IMR-90 (cell line): ENCODE results near the gene CABYR.

Source experiments
- BHLHE40 ChIP-seq: fragments of 150-350 bp; IDR thresholded peaks from 2 replicates; pipeline ENCODE4 v1.6.1; 2016; ENCODE audit warnings: mild to moderate bottlenecking, low read depth, low read length
- MAFK ChIP-seq: IDR thresholded peaks from 2 replicates; pipeline ENCODE4 v1.6.1; 2012; ENCODE audit warnings: low read depth, low read length, improper control_type of control experiment
- POLR2A ChIP-seq: IDR thresholded peaks from 2 replicates; pipeline ENCODE4 v1.6.1; 2012; ENCODE audit warnings: mild to moderate bottlenecking, low read depth, low read length
- TF ChIP-seq, protein P1 (sequence below): conservative IDR thresholded peaks from 2 replicates; pipeline ENCODE4 v1.5.1; 2012; ENCODE audit warnings: mild to moderate bottlenecking, low read depth, low read length, improper control_type of control experiment

DNA sequence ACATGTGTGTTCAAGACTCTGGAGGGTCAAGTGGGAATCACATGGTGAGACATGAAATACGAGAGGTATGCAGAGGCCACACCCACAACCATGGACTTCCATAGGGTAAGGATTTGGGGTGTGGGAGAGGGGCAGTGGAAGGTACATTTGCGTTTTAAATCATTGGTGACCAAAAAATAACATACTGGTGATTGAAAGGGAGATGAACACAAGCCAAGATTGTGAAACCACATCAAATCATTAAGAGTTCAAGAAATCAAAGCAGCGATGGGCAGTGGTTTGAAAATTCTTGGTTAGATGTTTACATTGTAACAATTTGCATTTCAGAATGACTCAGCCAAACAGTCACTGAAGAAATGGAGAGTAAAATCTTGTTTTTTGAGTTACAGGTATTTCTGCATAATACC lies 1.9 kb upstream of the CABYR start:
- TF ChIP-seq POLR2A (no peak), MAFK (no peak), BHLHE40 (no peak)
- TF ChIP-seq, protein P1, sequence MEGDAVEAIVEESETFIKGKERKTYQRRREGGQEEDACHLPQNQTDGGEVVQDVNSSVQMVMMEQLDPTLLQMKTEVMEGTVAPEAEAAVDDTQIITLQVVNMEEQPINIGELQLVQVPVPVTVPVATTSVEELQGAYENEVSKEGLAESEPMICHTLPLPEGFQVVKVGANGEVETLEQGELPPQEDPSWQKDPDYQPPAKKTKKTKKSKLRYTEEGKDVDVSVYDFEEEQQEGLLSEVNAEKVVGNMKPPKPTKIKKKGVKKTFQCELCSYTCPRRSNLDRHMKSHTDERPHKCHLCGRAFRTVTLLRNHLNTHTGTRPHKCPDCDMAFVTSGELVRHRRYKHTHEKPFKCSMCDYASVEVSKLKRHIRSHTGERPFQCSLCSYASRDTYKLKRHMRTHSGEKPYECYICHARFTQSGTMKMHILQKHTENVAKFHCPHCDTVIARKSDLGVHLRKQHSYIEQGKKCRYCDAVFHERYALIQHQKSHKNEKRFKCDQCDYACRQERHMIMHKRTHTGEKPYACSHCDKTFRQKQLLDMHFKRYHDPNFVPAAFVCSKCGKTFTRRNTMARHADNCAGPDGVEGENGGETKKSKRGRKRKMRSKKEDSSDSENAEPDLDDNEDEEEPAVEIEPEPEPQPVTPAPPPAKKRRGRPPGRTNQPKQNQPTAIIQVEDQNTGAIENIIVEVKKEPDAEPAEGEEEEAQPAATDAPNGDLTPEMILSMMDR = no peak
